Measurements from ENCODE around the gene PLA2G10. TPM values are rescaled to one million over a fixed set of nuclear protein-coding genes. Genes with fewer than 3 reads are reported as not detected.
"Not testable (repeated sequence)": the region's sequence is repeated elsewhere in the genome, so short reads cannot be mapped to it uniquely, and the experiment has no call there.

PLA2G10 gene
- total RNA-seq, 1 experiment from 2014 or later: 5.8 TPM

- Histone ChIP-seq H3K4me3 (no peak overlapping the region), H3K4me2 (no peak overlapping the region), H2AFZ (no peak overlapping the region), H4K20me1 (ENCODE audit: insufficient read depth) (peaks cover 62% of the 10 kb centered on the region), H3K27me3 (ENCODE audit: insufficient read depth, low read depth) (no peaks in the 10 kb centered on the region), H3K27ac (no peak overlapping the region), H3K79me2 (ENCODE audit: low read depth) (peaks cover 64% of the 10 kb centered on the region), H3K4me1 (replicated peaks; ENCODE audit: insufficient read depth) (no peaks in the 10 kb centered on the region), H3K36me3 (ENCODE audit: low read depth) (peaks cover 39% of the 10 kb centered on the region), H3K9me2 (ENCODE audit: insufficient read depth) (no peaks in the 10 kb centered on the region), H3K9me3 (ENCODE audit: insufficient read depth, low read depth) (no peaks in the 10 kb centered on the region), H3F3A (ENCODE audit: insufficient read depth, low read depth) (peaks cover 16% of the 10 kb centered on the region; the same call in 1 of the 2 replicates)
- DNase-seq: no peak
- POLR2A ChIA-PET (ENCODE audit: unreplicated experiment): interaction anchor here (0.6 kb wide), 1 partner anchor 36 kb away, joined by 9 read pairs; no protein-coding TSS in a partner anchor
- no peak for TF ChIP-seq CTCF (conservative IDR thresholded peaks at IDR 0.05)
- TF ChIP-seq EZH2 (IDR thresholded peaks at IDR 0.05; ENCODE audit: low read depth): no peak
- intact Hi-C loops (cut with micrococcal nuclease; ENCODE audit: unreplicated experiment): no loop called here
- CTCF ChIA-PET: no interaction called here
- no TSS peak for BruUV-seq (replicated peaks)
Observed at GRCh38 chr16:14641926-14642325, 52.2 kb downstream of the PLA2G10 start.

GRCh38 chr16:14641206-14641605 lies 52.9 kb downstream of the PLA2G10 start:
- TF ChIP-seq EZH2 (IDR thresholded peaks at IDR 0.05; ENCODE audit: low read depth) (no peak), CTCF (conservative IDR thresholded peaks at IDR 0.05) (no peak)
- Histone ChIP-seq H4K20me1 (ENCODE audit: insufficient read depth) (peaks cover 67% of the 10 kb centered on the region), H3K9me3 (ENCODE audit: insufficient read depth, low read depth) (no peaks in the 10 kb centered on the region), H3K4me3 (no peak overlapping the region), H3K4me2 (no peak overlapping the region), H3F3A (ENCODE audit: insufficient read depth, low read depth) (peaks cover 16% of the 10 kb centered on the region; the same call in 1 of the 2 replicates), H3K27me3 (ENCODE audit: insufficient read depth, low read depth) (no peaks in the 10 kb centered on the region), H3K9me2 (ENCODE audit: insufficient read depth) (no peaks in the 10 kb centered on the region), H2AFZ (no peak overlapping the region), H3K4me1 (replicated peaks; ENCODE audit: insufficient read depth) (no peaks in the 10 kb centered on the region), H3K79me2 (ENCODE audit: low read depth) (peaks cover 71% of the 10 kb centered on the region), H3K36me3 (ENCODE audit: low read depth) (peaks cover 37% of the 10 kb centered on the region), H3K27ac (no peak overlapping the region)
- POLR2A ChIA-PET (ENCODE audit: unreplicated experiment): interaction anchor here (0.6 kb wide), 1 partner anchor 37 kb away, joined by 9 read pairs; no protein-coding TSS in a partner anchor
- no TSS peak for BruUV-seq (replicated peaks)
- CTCF ChIA-PET: no interaction called here
- DNase-seq: no peak
- intact Hi-C loops (cut with micrococcal nuclease; ENCODE audit: unreplicated experiment): no loop called here

GRCh38 chr16:14640538-14640937 lies 53.6 kb downstream of the PLA2G10 start:
- Histone ChIP-seq H3K9me3 (ENCODE audit: insufficient read depth, low read depth) (no peaks in the 10 kb centered on the region), H3K27me3 (ENCODE audit: insufficient read depth, low read depth) (no peaks in the 10 kb centered on the region), H3K4me3 (no peak overlapping the region), H3K9me2 (ENCODE audit: insufficient read depth) (no peaks in the 10 kb centered on the region), H3F3A (ENCODE audit: insufficient read depth, low read depth) (peaks cover 16% of the 10 kb centered on the region; the same call in 1 of the 2 replicates), H4K20me1 (ENCODE audit: insufficient read depth) (peaks cover 74% of the 10 kb centered on the region), H3K27ac (no peak overlapping the region), H3K36me3 (ENCODE audit: low read depth) (peaks cover 32% of the 10 kb centered on the region), H3K4me1 (replicated peaks; ENCODE audit: insufficient read depth) (no peaks in the 10 kb centered on the region), H2AFZ (no peak overlapping the region), H3K79me2 (ENCODE audit: low read depth) (peaks cover 78% of the 10 kb centered on the region), H3K4me2 (no peak overlapping the region)
- no peak for DNase-seq
- intact Hi-C loops (cut with micrococcal nuclease; ENCODE audit: unreplicated experiment): no loop called here
- POLR2A ChIA-PET (ENCODE audit: unreplicated experiment): no interaction called here
- no TSS peak for BruUV-seq (replicated peaks)
- TF ChIP-seq EZH2 (IDR thresholded peaks at IDR 0.05; ENCODE audit: low read depth) (no peak), CTCF (conservative IDR thresholded peaks at IDR 0.05) (no peak)
- CTCF ChIA-PET: no interaction called here

- Histone ChIP-seq H3F3A (ENCODE audit: insufficient read depth, low read depth) (peaks cover 18% of the 10 kb centered on the region), H4K20me1 (ENCODE audit: insufficient read depth) (peaks cover 67% of the 10 kb centered on the region), H3K79me2 (ENCODE audit: low read depth) (peaks cover 89% of the 10 kb centered on the region)
- H3K27me3 ChIP-seq (ENCODE audit: insufficient read depth, low read depth); H2AFZ ChIP-seq; intact Hi-C loops (cut with micrococcal nuclease; ENCODE audit: unreplicated experiment); CTCF ChIA-PET; POLR2A ChIA-PET (ENCODE audit: unreplicated experiment); H3K36me3 ChIP-seq (ENCODE audit: low read depth); H3K9me2 ChIP-seq (ENCODE audit: insufficient read depth); H3K9me3 ChIP-seq (ENCODE audit: insufficient read depth, low read depth); H3K27ac ChIP-seq; H3K4me2 ChIP-seq; DNase-seq; H3K4me1 ChIP-seq (replicated peaks; ENCODE audit: insufficient read depth); H3K4me3 ChIP-seq; BruUV-seq (replicated peaks): not testable (repeated sequence)
Observed at GRCh38 chr16:14636951-14637240, 57.2 kb downstream of the PLA2G10 start.

GRCh38 chr16:14636179-14636950 lies 57.7 kb downstream of the PLA2G10 start:
- H3K27me3 ChIP-seq (ENCODE audit: insufficient read depth, low read depth); H3K9me2 ChIP-seq (ENCODE audit: insufficient read depth); H3K36me3 ChIP-seq (ENCODE audit: low read depth); DNase-seq; H3K9me3 ChIP-seq (ENCODE audit: insufficient read depth, low read depth); CTCF ChIA-PET; H2AFZ ChIP-seq; POLR2A ChIA-PET (ENCODE audit: unreplicated experiment); H3K4me2 ChIP-seq; H3K4me3 ChIP-seq; intact Hi-C loops (cut with micrococcal nuclease; ENCODE audit: unreplicated experiment); H3K27ac ChIP-seq; BruUV-seq (replicated peaks): not testable (repeated sequence)
- Histone ChIP-seq H3F3A (ENCODE audit: insufficient read depth, low read depth) (peaks cover 18% of the 10 kb centered on the region), H3K4me1 (replicated peaks; ENCODE audit: insufficient read depth) (peaks cover 11% of the 10 kb centered on the region), H4K20me1 (ENCODE audit: insufficient read depth) (peaks cover 62% of the 10 kb centered on the region), H3K79me2 (ENCODE audit: low read depth) (peaks cover 84% of the 10 kb centered on the region)

Data from PC-9 (cell line).